H9 (cell line): ENCODE measurements around the gene S1PR4. TPM values are rescaled to one million over a fixed set of nuclear protein-coding genes. Genes with fewer than 3 reads are reported as not detected.

Experiments
- DNase-seq: peaks from one replicate; pipeline ENCODE4 v3.0.0-alpha.2; 2017
- H2AFZ ChIP-seq: one replicate; pipeline ENCODE4 v1.6.1; 2013; ENCODE audit warnings: mild to moderate bottlenecking, low read length, control low read depth, moderate library complexity
- H2AK5ac ChIP-seq: 2 replicates; pipeline ENCODE4 v1.6.1; 2013; ENCODE audit warnings: low read length, control low read depth, mixed read lengths; ENCODE audit not compliant: insufficient read length
- H2BK120ac ChIP-seq: one replicate; pipeline ENCODE4 v1.6.1; 2013; ENCODE audit warnings: low read depth, mild to moderate bottlenecking, low read length, control low read depth, inconsistent platforms; ENCODE audit not compliant: poor library complexity, severe bottlenecking
- H2BK12ac ChIP-seq: 2 replicates; pipeline ENCODE4 v1.6.1; 2013; ENCODE audit warnings: low read length, control low read depth, mixed read lengths, low read depth; ENCODE audit not compliant: insufficient read length
- H2BK15ac ChIP-seq: 2 replicates; pipeline ENCODE4 v1.6.1; 2013; ENCODE audit warnings: low read depth, low read length, control low read depth
- H2BK20ac ChIP-seq: one replicate; pipeline ENCODE4 v1.6.1; 2013; ENCODE audit warnings: low read depth, mild to moderate bottlenecking, low read length, control low read depth, inconsistent platforms; ENCODE audit not compliant: poor library complexity, severe bottlenecking
- H2BK5ac ChIP-seq: 2 replicates; pipeline ENCODE4 v1.6.1; 2013; ENCODE audit warnings: low read length, control low read depth, mixed read lengths; ENCODE audit not compliant: insufficient read length
- H3K14ac ChIP-seq: 2 replicates; pipeline ENCODE4 v1.6.1; 2013; ENCODE audit warnings: low read length, control low read depth; ENCODE audit not compliant: insufficient read depth
- H3K18ac ChIP-seq: 2 replicates; pipeline ENCODE4 v1.6.1; 2013; ENCODE audit warnings: low read depth, mild to moderate bottlenecking, mixed read lengths, low read length, control low read depth; ENCODE audit not compliant: insufficient read length
- H3K23ac ChIP-seq: 2 replicates; pipeline ENCODE4 v1.6.1; 2013; ENCODE audit warnings: low read length, control low read depth, mixed read lengths, low read depth; ENCODE audit not compliant: insufficient read length
- H3K23me2 ChIP-seq: 2 replicates; pipeline ENCODE4 v1.6.1; 2013; ENCODE audit warnings: low read depth, mild to moderate bottlenecking, mixed read lengths, low read length, control low read depth; ENCODE audit not compliant: insufficient read length, poor library complexity, severe bottlenecking
- H3K27ac ChIP-seq: 2 replicates; pipeline ENCODE4 v1.5.1; 2013; ENCODE audit warnings: low read length, control low read depth, mixed read lengths, low read depth; ENCODE audit not compliant: insufficient read length
- H3K27me3 ChIP-seq: 2 replicates; pipeline ENCODE4 v1.6.1; 2013; ENCODE audit warnings: low read length, control low read depth, inconsistent platforms; ENCODE audit not compliant: insufficient read depth
- H3K4ac ChIP-seq: 2 replicates; pipeline ENCODE4 v1.6.1; 2013; ENCODE audit warnings: low read depth, mild to moderate bottlenecking, control low read depth, inconsistent platforms, low read length, moderate library complexity
- H3K4me1 ChIP-seq: 2 replicates; pipeline ENCODE4 v1.6.1; 2013; ENCODE audit warnings: low read length, control low read depth, inconsistent platforms; ENCODE audit not compliant: insufficient read depth
- H3K4me2 ChIP-seq: 2 replicates; pipeline ENCODE4 v1.6.1; 2013; ENCODE audit warnings: low read length, control low read depth, mixed read lengths; ENCODE audit not compliant: insufficient read length, insufficient read depth
- H3K56ac ChIP-seq: 2 replicates; pipeline ENCODE4 v1.6.1; 2013; ENCODE audit warnings: low read depth, mild to moderate bottlenecking, mixed read lengths, low read length, control low read depth; ENCODE audit not compliant: insufficient read length
- H3K79me1 ChIP-seq: 2 replicates; pipeline ENCODE4 v1.6.1; 2013; ENCODE audit warnings: low read depth, mild to moderate bottlenecking, moderate library complexity, low read length, control low read depth, inconsistent platforms; ENCODE audit not compliant: insufficient read depth, poor library complexity, severe bottlenecking
- H3K79me2 ChIP-seq: 2 replicates; pipeline ENCODE4 v1.6.1; 2013; ENCODE audit warnings: low read length, control low read depth, inconsistent platforms; ENCODE audit not compliant: insufficient read depth
- H3K9ac ChIP-seq: 2 replicates; pipeline ENCODE4 v1.6.1; 2013; ENCODE audit warnings: low read length, control low read depth, mixed read lengths; ENCODE audit not compliant: insufficient read length; ENCODE audit errors: extremely low read depth
- H3K9me3 ChIP-seq: one replicate; pipeline ENCODE4 v1.6.1; 2013; ENCODE audit warnings: low read depth, low read length, inconsistent platforms; ENCODE audit not compliant: control insufficient read depth
- H3T11ph ChIP-seq: one replicate; pipeline ENCODE4 v1.6.1; 2013; ENCODE audit warnings: mild to moderate bottlenecking, low read length, control low read depth, inconsistent platforms
- H4K20me1 ChIP-seq: one replicate; pipeline ENCODE4 v1.6.1; 2013; ENCODE audit not compliant: control insufficient read depth, insufficient read length, insufficient read depth
- H4K5ac ChIP-seq: 2 replicates; pipeline ENCODE4 v1.6.1; 2013; ENCODE audit warnings: low read depth, mild to moderate bottlenecking, mixed read lengths, low read length, control low read depth; ENCODE audit not compliant: insufficient read length
- H4K8ac ChIP-seq: replicated peaks from 2 replicates; pipeline ENCODE4 v1.6.1; 2013; ENCODE audit warnings: low read length, control low read depth, mixed read lengths, low read depth; ENCODE audit not compliant: insufficient read length
- H4K91ac ChIP-seq: 2 replicates; pipeline ENCODE4 v1.6.1; 2013; ENCODE audit warnings: low read depth, mild to moderate bottlenecking, moderate library complexity, mixed read lengths, low read length, control low read depth; ENCODE audit not compliant: insufficient read length
- H3K27ac Mint-ChIP-seq, 3 experiments: 2 replicates in 2 of 3; 3 replicates in 1 of 3; pipeline ENCODE4 v1.8.0; 2020 to 2021; ENCODE audit warnings: mixed read lengths in 3 of 3, mild to moderate bottlenecking in 1 of 3, moderate library complexity in 1 of 3
- H3K27me3 Mint-ChIP-seq: 2 replicates; pipeline ENCODE4 v1.8.0; 2021; ENCODE audit warnings: low read depth, mild to moderate bottlenecking, moderate library complexity, mixed read lengths
- H3K36me3 Mint-ChIP-seq, 3 experiments: 2 replicates in 2 of 3; 3 replicates in 1 of 3; pipeline ENCODE4 v1.8.0; 2020 to 2021; ENCODE audit warnings: low read depth in 3 of 3, mixed read lengths in 3 of 3; ENCODE audit not compliant: insufficient read depth in 1 of 3
- H3K4me1 Mint-ChIP-seq, 2 experiments: 2 replicates each; pipeline ENCODE4 v1.8.0; 2020; ENCODE audit warnings: mixed read lengths in 2 of 2
- H3K4me3 Mint-ChIP-seq, 2 experiments: 2 replicates in 1 of 2; 3 replicates in 1 of 2; pipeline ENCODE4 v1.8.0; 2020 to 2021; ENCODE audit warnings: mild to moderate bottlenecking in 2 of 2, mixed read lengths in 2 of 2, moderate library complexity in 1 of 2
- H3K9me3 Mint-ChIP-seq, 2 experiments: 2 replicates in 1 of 2; 3 replicates in 1 of 2; pipeline ENCODE4 v1.8.0; 2020; ENCODE audit warnings: mild to moderate bottlenecking in 2 of 2, mixed read lengths in 2 of 2, moderate library complexity in 1 of 2
- CTCF ChIP-seq: fragments of 200-600 bp; sonication (generic); conservative IDR thresholded peaks from 3 replicates; pipeline ENCODE4 v1.8.0; 2021; ENCODE audit warnings: antibody characterized with exemption, mild to moderate bottlenecking
- WGBS: extraction: QIAGEN DNeasy Blood & Tissue Kit; methylation state at CpG from one replicate; pipeline ENCODE4 v1.1.7; 2013; ENCODE audit warnings: missing lambda C conversion rate, low lambda C conversion rate, mixed read lengths; ENCODE audit not compliant: insufficient read length; ENCODE audit errors: extremely low coverage; 5-methylcytosine and 5-hydroxymethylcytosine counted together
- total RNA-seq: library from RNA; stranded (reverse); gene quantifications from 2 replicates; pipeline ENCODE4 v1.2.1, GENCODE V29; 2021

S1PR4 gene
- total RNA-seq, 1 experiment from 2014 or later = not detected

GRCh38 chr19:3163943-3164342 is 14.6 kb upstream of the S1PR4 start:
- Histone ChIP-seq H2BK120ac (no peak overlapping the region), H2BK5ac (no peak overlapping the region)
- H3K4me3 Mint-ChIP-seq = peak overlapping the region in 1 of 2 experiments; percentile 79; a peak in 2 of 5 replicates

More at GRCh38 chr19:3163943-3164342, 14.6 kb upstream of the S1PR4 start:
- no CpG with 5 or more reads among the region's 7 CpGs for WGBS
- Histone ChIP-seq H2AFZ (no peak overlapping the region), H3K27ac (no peak overlapping the region), H3K79me2 (no peaks in the 10 kb centered on the region), H4K8ac (no peak overlapping the region), H3K27me3 (no peaks in the 10 kb centered on the region), H3T11ph (no peak overlapping the region), H4K20me1 (no peaks in the 10 kb centered on the region), H3K9ac (no peak overlapping the region), H2BK20ac (no peak overlapping the region), H3K4ac (no peak overlapping the region), H3K14ac (no peak overlapping the region), H3K4me1 (no peaks in the 10 kb centered on the region), H3K4me2 (peak overlapping the region; percentile 39), H3K56ac (no peak overlapping the region), H3K79me1 (no peaks in the 10 kb centered on the region), H3K23ac (no peak overlapping the region), H3K23me2 (no peaks in the 10 kb centered on the region), H2BK12ac (no peak overlapping the region), H4K5ac (no peak overlapping the region), H2BK15ac (no peak overlapping the region), H4K91ac (no peak overlapping the region), H2AK5ac (no peak overlapping the region), H3K9me3 (no peaks in the 10 kb centered on the region), H3K18ac (no peak overlapping the region)
- TF ChIP-seq CTCF = no peak
- no peak for DNase-seq
- H3K27me3 Mint-ChIP-seq = peaks cover 40% of the 10 kb centered on the region
- H3K27ac Mint-ChIP-seq = no peak overlapping the region; a peak in 1 of 7 replicates
- H3K36me3 Mint-ChIP-seq = no peaks in the 10 kb centered on the region; a peak in 3 of 7 replicates
- H3K9me3 Mint-ChIP-seq = peaks cover 3 to 7% of the 10 kb centered on the region in 2 experiments; a peak in 3 of 5 replicates
- H3K4me1 Mint-ChIP-seq = peaks cover 4 to 9% of the 10 kb centered on the region in 2 experiments
